HG03064 (cell line): ENCODE results near the gene COP1.

Experiments
- ATAC-seq: cut with Tn5 transposase; IDR thresholded peaks from one replicate; pipeline ENCODE4 v1.9.1; 2021; ENCODE audit warnings: low read depth; ENCODE audit not compliant: unreplicated experiment

The COP1 gene

DNA sequence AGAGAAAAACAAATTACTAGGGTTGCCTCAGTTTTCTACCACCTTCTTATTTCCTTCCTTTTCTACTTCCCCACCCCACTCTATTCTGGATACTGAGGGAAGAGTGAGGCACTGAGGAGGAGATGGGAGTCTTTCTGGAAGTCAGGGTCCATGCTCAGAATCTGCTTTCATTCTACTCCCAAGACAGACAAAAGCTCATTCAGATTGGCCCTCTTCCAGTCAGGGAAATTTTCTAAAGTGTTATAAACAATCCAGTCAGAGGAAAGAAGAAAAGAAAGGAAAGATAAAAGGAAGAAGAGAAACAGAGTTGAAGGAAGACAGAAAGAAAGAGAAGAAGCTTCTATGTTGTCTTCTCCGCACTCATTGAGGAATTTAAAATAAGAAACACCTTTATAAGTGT lies 228.6 kb downstream of the COP1 start:
- no peak for ATAC-seq

DNA sequence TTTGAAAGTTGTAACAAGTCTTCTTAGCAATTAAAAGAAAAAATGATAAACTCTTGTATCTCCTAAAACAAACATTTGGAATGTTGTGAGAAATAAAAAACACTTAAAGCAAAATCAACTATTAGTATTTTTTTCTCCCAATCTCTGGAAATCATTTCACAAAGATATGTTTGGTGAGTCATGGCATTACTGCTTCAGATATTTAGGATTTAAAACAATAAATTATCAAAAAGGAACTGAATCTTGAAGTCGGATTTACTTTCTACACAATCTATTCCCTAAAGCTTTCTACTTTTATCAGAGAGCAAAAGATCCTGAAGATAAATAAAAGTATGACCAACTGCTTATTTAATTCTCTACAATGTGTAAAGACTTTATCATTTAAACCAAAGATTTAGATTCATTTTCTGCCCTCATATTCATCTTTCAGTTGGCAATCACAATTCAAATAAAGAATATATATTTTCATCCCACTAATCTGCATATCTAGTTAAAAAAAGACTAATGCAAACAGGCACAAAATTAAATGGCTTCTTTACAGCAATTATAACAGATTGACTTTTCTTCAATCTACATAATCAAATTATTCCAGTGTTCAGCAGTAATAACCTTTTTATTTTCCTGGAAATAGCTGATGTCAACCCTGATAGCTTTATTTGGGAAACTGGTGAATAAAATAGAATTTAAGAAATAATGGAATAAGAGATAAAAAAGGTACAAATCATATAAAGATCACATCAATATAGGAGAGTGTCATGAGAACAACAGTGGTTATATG lies 230.0 kb downstream of the COP1 start:
- ATAC-seq: no peak

DNA sequence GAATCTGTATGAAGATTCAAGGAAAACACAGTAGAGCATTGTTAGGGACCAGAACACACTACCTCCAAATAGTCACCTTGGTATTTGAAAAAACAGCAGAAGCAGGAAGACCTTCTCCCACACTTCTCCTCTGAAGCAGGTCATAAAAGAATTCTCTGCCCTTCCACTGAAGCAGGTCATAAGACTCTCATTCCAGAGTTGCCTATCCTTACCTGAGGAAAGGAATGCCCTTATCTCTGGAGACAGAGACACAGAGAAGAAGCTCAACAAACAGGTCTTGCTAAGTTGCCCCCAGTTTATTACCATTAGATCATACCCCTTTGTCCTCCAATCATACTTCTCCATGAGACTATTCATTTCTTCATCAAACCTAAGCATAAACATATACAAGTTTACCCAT lies 237.9 kb downstream of the COP1 start:
- ATAC-seq: no peak

DNA sequence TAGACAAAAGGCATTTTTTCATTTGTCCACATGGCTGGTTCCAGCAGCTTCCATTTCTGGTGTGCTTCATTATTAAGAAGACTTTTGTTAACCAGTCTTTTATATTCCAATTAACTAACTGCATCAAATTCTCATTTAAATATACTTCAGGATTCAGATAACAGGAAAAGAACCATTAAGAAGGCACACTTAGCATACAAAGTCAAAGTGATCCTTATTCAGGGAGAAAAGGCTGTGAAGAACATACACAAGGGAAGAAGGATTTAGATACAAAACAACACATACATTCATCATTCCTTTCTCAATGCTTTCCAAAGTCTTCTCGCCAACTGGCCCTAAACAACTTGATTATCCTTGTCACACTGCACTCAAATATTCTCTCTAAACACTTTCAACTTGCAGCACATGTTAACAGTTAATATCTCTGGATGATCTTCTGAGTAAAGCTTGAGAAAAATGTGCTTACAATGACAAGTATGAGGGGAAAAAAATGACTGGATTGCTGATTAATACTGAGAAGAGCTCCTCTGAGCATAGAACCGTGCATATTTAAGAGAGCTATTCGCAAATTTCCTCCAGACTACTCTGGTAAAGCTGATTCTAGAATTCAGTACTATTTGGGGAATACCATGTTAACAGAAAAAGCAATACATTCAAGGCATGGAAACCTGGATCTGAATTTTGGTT lies 238.5 kb downstream of the COP1 start:
- ATAC-seq: no peak

DNA sequence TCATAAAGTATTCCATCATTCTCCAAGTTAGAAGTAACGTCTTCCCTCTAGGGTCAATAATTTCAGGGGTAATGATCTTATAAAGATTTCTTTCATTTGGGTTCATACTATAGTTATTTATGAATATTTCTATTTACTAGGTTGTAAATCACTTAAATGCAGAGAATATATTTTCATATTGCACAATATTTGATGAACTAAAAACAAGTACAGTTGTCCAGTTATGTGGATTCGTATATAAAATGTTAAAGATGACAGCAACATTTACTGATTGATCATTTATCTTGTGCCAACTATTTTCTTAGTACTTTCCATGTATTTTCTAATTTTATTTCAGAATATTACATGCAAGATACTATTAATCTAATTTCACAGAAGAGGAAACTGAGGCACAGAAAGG lies 243.3 kb downstream of the COP1 start:
- ATAC-seq: no peak

DNA sequence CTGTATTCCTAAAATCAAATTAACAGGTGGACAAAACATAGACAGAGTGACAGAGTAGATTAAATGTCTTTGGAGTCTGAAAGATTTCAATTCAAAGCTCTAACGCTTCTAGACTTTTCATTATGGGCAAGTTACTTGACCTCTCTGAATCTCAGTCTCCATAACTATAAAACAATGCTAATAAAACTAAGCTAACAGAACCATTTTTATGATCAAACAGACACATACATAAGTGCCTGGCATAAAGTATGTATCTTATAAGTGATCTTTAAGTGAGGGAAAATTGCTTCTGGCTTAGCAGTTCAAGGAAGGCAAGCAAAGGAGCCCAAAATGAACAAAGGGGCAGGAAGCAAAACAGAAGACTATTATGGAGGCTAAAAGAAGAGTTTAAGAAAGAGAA lies 246.9 kb downstream of the COP1 start:
- no peak for ATAC-seq

DNA sequence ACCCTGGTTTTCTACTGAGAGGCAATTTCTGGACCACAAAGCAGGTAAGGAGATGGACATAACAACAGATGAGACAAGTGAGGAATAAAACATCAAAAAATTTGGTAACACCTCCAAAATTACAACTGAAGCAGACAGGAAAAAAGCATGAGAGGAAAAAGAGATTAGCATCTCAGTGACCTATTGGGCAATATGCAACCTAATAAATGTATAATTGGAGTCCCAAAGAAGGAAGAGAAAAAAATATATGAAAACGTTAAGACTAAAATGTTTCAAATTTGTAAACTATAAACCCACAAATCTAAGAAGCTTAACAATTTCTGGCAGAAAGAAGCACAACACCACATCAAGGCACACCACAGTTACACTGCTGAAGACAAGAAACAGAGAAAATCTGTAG lies 255.5 kb downstream of the COP1 start:
- no peak for ATAC-seq

DNA sequence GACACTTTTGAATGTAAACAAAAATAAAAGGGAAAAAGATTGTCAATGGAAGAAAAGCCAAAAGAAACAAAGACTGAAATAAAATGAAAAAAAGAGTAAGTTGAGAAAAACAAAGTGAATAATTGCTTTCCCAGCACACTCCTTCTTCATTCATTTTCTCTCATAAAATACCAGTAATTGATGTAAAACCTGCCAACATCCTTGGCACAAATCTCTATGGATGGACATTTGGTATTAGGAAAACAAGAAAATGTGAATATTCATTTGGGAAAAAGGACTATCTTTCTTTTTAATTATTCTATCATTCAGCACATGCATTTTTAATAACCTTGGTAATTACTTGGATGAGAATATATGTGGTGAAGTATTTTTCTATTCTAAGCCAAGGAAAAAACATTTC lies 259.3 kb downstream of the COP1 start:
- ATAC-seq: no peak

DNA sequence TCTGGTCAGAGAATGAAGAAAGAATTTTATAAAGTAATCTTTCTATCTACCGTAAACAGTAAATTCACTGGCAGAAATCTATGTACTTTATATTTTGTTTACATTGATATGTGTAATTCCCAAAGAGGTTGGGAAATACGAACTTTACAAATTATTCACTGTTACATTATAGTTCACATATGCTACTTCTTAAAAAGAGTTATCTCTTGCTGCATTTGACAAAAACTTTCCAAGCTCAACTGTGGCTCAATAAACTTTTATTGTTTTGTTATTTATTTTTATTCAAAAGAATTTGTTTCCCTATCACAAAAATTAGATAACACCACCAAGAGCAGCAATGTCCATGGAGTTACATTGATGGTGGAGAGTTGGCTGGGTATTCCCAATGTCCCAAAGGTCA lies 262.5 kb downstream of the COP1 start:
- no peak for ATAC-seq

DNA sequence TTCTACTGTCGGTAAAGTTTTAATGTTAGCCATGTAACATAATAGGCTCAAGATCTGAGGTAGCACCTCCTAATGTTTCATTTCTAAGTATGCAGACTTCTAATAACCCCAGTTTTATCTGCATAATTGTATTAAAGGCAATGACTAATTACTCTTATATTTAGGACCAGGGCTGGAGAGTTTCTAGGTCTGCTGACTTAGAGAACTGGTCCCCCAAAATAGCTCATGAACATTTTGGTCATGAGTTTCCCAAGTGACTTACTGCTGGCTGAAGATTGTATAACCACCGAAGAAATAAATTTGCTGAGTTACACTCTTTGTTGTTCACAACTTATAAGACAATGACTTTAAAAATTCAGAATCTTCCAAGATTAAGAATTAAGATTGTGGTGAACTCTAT lies 265.9 kb downstream of the COP1 start:
- no peak for ATAC-seq

DNA sequence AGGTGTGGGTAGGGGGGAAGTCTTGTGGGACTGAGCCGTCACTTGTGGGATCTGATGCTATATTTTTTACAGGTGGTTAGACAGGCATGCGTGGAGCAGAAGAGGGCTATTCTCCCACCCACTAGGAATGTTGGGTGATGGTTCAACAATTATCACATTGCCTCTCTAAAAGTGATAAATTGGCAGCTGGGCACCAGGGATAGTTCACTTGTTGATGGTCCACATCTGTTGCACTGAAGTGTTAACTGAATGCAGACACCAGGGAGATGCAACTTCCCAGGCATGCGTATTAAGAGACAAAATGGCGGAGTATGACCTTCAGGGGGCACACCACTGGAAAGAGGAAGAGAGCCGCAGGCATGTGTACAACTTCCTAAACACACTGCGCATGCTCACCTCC lies 270.4 kb downstream of the COP1 start:
- no peak for ATAC-seq

DNA sequence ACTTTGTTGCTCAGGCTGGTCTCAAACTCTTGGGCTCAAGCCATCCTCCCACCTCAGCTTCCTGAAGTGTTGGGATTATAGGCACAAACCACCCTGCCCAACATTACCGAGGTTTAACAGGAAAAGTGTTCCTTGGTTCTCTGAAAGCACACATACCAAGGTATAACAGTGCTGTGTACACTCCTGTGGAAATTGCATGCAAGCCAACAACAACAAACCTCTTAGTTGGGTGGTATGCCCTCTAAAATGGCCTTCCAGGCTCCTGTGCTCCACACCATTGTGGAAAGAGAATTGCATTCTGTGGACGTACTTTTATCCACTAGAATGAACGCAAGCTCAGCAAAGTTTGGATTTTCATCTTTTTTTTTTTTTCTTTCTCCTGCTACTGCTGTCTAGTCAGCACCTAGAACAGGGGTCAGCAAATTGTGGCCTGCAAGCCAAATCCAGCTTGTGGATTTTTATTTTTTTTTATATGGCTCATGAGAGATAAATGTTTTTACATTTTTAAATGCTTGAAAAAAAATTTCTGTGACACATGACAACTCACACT lies 271.4 kb downstream of the COP1 start:
- no peak for ATAC-seq

DNA sequence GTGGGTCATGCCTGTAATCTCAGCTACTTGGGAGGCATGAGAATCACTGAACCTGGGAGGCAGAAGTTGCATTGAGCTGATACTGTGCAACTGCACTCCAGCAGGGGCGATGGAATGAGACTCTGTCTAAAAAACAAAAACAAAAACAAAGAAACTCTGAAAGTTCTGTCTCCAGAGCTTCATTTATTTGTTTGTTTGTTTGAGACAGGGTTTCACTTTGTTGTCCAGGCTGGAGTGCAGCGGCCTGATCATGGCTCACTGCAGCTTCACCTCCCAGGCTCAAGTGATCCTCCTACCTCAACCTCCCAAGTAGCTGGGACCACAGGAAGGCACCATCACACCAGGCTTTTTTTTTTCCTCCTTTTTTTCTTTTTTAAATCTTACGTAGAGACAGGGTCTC lies 271.9 kb downstream of the COP1 start:
- no peak for ATAC-seq

DNA sequence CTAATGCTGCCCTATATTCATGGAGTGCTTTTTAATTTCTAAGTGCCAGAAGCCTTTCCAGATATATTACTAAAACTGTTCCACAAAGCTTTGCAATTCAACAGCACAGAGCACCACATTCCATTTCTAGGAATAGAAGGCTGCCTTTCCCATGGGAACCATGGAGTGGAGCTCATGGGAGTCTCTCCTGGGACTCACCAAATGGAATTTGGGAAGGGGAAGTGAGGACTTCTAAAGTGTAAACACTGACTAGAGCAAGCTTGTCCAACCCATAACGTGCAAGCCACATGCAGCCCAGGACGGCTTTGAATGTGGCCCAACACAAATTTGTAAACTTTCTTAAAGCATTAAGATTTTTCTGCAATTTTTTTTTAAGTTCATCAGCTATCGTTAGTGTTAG lies 273.3 kb downstream of the COP1 start:
- no peak for ATAC-seq

DNA sequence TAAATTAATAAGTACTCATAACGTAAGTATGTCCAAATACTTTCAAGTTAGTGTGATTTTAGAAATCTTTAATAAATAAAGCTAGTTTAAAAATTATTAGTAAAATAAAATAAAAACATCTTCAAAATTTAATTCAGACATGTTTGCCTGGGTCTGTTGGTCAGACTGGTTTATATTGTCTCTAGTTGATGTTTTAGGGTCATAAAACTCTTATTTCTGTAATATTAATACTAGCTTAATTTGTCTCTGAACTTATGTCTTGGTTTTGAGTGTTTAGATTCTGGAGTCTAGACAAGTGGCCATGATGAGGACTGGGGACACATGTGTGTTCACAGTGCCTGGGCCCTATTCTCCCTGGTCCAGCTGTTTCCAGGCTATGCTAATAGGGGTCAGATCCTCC lies 279.1 kb downstream of the COP1 start:
- no peak for ATAC-seq

DNA sequence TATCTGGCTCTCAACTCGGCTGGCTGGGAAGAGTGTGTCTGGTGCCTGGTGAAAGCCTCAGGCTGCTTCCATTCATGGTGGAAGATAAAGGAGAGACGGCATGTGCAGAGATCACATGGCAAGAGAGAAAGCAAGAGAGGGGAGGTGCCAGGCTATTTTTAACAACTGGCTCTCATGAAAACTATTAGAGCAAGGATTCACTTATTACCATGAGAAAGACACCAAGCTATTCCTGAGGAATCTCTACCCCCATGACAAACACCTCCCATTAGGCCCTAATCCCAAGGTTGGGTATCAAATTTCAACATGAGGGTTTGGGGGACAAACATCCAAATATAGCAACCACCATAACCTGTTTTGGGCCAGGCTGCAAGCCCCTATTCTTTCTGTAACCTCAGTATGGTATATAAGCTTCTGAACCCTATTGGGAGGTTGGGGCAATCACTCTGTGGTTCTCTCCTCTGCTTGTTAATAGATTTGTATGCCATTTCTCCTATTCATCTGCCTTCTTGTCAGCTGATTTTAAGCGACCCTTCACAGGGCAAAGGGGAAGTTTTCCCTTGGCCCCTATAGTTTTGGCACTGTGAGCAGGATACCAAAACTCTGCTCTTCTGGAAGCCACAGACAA lies 284.7 kb downstream of the COP1 start:
- ATAC-seq: no peak

DNA sequence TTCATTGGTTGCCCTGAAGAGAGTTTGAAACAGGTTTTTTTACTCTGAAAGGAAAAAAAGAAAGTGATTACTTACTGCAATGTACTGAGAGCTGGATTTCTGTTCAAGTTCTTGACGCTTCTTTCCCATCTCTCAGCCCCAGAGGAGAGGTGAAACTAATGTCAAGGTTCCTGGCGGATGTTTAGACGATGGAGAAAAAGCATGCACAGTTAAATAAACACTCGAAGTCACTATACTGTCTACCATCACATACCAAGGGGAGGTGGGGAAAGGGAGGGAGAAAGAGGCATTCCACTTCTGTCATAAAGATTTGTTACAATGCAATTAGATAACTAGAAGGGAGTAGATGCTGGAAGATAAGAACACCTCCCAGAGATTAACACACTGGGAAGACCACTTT lies 286.7 kb downstream of the COP1 start:
- no peak for ATAC-seq

DNA sequence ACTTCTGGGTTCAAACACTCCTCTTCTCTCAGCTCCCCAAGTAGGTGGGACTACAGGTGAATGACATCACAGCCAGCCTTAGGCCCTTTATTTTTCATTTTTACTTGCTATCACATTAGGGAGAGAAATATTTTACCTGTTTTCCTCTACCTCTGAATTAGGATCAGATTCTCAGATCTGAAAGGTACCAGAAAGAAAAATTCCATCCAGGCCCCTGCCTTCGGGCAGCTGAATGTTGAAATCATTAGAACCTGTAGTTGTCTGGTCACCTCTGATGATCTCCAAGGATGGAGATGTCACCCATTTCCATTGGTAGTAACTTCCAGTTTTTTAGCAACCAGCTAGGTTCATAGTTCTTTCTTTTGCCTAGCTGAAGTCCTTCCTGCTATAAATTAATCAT lies 288.1 kb downstream of the COP1 start:
- no peak for ATAC-seq

DNA sequence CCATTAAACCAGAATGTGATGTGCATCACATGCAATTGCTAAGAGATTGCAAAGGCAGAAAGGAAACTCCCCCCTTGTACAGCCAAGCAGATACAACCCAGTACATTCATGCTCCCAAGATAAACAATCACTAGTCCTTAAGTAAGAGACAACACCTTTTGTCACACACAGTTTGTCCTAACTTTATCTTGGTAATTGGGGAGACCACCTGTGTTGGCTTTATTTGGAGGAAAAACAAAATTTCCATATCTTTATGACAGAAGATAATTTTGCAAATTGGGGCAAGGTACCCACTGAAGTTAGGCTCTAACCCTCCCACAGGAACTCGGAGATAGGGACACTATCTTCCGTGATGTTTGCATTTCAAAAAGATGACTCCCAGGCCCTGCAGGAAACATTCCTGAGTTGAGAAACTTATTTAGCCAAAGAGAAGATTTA lies 288.7 kb downstream of the COP1 start:
- no peak for ATAC-seq

DNA sequence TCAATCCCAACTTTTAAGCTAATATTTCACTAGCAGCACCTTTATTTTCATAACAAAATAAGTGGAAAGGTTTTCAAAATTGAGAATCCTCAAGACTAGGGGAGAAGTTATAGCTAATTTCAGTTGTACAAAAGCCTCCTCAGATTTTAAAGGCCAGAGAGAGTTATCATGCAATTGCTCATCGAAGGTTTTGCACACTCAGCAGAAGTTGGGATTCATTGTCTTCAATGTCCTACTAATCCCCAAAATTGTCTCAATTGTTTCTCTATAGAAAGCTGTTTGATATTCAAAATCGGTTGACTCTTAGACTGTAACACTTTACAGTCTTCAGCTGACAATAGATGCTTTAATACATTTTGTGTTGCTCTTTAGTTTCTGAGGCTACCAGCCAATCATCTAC lies 293.0 kb downstream of the COP1 start:
- ATAC-seq: no peak

DNA sequence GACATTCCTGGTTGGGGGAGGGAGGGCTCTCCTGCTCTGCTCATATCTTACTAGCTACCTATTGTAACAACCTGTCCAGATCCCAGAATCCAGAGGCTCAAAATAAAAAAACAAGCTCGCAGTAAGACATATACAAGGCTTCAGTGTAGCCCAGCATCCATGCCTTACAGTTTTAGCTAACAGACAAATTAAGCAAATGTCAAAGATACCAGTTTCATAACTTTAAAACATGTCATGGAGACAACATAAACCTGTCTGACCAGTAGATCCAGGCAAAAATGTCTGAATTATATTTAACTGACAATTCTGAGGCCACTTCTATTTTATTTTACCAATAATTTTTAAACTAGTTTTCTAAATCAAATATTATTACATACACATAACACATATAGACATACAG lies 295.9 kb downstream of the COP1 start:
- ATAC-seq: no peak

DNA sequence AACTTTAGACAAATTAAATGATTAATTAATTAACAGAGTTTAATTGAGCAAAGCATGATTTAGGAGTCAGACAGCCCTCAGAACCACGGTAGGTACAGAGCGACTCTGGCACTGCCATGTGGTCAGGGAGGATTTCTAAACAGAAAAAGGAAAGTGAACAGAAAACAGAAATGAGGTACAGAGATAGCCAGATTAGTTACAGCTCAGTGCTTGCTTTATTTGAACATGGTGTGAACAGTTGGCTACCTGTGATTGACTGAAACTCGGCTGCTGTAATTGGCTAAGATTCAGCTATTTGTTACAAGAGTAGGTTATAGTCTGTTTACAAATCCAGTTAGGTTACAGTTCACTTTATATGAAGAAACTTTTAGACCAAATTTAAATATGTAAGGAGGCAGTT lies 300.7 kb downstream of the COP1 start:
- ATAC-seq: no peak
